ENCODE results near the gene NDOR1.

NDOR1 gene

DNA sequence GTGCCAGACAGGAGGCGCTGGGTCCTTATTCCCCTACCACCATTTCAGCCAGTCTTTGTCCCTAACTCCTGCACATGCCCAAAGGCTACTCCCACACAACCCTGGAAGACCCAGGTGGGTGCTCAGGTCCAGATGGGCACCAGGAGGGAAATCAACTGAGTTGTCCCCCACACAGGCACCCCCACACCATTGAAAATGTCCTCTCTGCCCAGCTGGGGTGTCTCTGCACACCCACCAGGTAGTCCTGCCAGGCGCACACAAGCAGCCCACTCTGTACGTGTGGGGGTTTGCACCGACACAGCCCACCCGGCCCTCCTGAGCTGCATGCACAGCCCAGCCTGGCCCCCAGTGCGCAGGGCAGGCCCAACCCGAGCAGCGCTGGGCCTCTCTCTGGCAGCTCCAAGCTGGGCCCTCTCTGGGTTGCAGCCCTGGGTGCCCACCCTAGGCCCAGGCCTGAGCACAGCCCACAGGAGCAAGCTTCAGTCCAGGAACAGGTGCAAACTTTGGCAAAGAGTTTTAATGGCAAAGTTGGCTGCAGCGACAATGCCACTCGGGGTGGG, 14.3 kb downstream of the NDOR1 start:
- DNase-seq (ENCODE audit: low spot score) (no peak), FAIRE-seq (no peak)

DNA sequence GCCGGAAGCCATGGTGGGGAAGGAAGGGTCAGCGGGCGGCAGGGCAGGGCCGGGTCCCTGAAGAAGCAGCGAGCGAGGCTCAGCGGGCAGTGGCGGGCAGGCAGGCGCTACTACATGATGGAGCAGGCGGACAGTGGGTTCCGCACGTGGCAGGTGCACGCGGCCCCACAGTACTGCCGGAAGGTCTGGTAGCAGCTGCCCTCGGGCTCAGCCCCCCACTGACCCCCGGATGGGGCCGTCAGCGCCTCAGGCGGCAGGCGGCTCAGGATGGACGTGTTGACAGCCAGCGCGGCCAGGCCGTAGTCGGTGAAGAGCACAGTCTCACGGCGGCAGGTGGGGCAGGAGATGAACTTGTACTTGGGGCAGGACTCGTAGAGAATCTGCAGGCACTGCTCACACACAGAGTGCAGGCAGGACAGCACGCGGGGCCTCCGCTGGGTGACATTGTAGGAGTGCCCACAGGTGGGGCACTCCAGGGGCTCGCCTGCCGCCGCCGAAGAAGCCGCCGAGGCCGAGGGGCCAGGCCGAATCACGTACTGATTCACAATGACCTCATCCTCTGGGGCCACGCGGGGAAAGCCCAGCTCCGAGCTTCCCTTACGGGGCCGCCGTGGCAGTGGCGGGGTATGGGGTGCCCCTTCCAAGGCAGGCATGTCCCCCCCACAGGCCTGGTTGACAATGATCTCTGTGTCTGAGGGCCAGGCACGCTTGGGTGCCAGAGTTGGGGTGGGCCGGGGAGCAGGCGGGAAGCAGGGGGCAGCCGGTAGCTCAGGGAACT, 15.0 kb downstream of the NDOR1 start:
- no peak for FAIRE-seq
- DNase-seq (ENCODE audit: low spot score): no peak

DNA sequence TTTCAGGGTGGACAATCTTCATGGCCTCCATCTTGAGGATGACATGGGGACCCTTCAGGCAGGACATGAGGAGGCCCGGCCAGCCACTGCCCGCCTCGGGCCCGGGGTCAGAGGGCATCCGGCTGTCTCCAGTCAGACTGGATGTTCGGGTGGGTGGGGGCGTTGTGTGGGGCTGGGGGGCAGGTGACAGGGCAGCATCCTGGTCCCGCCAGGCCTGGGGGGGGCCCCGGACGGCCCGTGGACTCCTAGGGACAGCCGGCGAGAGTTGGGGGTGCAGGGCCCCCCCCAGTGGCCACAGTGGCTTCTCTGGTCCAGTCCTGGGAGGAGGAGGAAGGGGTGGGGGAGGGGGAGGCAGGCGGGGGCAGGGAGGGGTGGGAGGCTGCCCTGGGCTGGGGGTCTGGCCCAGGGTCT, 15.6 kb downstream of the NDOR1 start:
- FAIRE-seq (no peak), DNase-seq (ENCODE audit: low spot score) (no peak)

DNA sequence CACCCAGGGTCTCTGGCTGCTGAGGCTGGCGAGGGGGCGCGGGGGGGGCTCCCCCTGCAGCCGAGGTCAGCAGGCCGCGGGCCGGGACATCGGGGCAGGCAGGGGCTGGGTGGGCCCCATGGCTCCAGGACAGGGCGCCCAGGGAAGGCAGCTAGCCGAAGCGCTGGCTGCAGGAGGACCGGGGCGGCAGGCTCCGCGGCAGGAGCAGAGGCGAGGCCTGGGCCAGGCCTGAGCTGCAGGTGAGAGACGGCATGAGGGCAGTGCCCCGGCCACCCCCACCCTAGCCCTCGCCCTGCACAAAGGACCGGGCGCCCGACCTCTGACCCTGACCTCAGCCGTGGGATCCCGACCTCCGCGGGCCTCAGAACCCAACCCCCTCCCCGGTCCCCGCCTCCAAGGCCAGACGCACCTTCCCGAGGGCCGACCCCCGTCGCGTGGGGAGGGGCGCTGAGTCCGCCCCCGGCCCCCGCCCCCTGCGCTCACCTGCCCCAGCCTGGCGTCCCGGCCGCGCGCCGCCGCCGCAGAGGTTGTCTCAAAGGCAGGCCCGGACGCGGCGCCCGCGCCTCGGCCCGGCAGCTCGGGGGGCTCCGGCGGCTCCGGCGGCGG, 16.1 kb downstream of the NDOR1 start:
- DNase-seq (ENCODE audit: low spot score) (no peak), FAIRE-seq (no peak)

DNA sequence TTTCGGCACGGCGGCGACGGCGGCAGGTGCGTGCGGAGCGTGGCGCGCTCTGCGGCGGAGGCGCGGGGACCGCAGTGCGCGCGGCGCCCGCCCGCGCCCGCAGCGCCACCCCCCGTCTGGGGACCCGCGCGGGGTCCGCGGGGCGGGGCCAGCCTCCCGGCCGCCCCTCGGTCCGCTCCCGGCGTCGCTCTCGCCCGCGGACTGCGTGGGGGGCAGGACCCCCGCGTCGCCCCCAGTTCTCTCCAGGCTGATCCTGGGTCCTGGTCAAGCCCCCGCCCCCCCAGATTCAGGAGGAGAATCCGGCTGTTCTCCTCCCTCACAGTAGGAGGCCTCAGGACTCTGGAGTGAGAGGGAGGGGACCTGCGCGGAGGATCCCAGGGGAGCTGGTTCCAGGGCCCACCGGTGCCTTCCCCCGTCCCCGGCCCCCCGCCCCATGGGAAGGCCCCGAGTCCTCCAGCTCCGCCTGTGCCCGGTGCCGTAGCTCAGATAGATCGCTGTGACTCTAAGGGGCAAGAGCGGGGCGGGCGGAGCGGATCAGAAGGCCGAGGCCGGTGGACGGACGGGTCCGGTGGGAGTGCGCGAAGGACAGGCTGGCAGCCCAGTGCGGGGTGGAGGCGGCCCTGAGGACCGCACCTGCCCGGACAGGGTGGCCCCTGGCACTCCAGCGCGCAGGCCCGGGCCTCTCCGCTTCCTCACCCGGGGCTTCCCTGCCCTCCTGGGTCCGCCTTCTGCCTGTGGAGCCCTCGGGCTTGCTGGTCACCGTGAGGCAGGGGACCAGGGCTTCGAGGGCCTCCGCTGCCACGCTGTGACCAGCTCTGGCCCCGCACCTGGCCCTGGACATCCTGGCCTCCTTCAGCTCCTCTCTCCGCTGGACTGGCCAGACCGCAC, 16.9 kb downstream of the NDOR1 start, which contains the start of gene RNF208:
TSS of gene RNF208 (minus strand) at position 51 of the 888 bp plus-strand sequence. CDS start 1,028 bp downstream, outside the sequence.
- FAIRE-seq: no peak
- DNase-seq (ENCODE audit: low spot score): no peak

DNA sequence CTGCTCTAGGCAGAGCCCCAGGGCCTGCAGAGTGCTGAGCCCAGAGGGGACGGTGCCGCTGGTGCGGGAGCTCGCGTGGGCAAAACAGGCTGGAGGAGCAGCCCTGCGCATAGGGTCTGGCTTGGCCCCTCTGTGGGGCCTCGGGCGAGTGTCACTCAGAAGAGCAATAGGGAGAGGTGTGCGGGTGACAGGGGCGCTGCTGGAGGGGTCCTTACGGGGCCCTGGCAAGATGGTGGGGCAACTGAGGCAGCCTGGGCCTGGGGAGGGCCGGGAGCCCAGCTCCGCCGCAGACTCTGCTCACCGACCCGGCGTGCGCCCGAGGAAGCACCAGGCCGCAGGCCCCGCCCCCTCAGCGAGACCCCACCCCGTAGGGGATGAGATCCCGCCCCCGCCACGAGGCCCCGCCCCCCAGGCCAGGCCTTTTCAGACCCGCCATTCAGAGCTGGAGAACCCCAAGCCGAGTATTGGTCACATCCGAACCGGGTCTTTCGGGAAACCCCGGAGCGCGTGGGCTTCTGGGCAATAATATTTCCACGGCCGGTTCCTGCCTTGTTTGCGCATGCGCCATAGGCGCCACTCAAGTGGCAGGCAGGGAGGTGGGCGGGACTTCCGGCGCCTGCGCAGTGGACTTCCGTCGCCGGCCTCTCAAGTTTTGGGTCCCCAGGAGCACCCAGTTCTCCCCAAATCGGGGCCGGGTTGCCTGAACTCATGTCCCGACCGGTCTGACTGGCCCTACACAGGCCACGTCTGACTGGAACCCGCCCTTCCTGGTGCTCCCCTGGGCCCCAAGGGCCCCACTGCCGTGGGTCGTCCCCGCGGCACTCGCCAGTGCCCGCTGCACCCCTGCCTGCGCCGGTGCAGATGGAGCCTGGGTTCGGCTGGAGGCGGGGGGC, 17.8 kb downstream of the NDOR1 start:
- FAIRE-seq: peak; percentile 91

DNA sequence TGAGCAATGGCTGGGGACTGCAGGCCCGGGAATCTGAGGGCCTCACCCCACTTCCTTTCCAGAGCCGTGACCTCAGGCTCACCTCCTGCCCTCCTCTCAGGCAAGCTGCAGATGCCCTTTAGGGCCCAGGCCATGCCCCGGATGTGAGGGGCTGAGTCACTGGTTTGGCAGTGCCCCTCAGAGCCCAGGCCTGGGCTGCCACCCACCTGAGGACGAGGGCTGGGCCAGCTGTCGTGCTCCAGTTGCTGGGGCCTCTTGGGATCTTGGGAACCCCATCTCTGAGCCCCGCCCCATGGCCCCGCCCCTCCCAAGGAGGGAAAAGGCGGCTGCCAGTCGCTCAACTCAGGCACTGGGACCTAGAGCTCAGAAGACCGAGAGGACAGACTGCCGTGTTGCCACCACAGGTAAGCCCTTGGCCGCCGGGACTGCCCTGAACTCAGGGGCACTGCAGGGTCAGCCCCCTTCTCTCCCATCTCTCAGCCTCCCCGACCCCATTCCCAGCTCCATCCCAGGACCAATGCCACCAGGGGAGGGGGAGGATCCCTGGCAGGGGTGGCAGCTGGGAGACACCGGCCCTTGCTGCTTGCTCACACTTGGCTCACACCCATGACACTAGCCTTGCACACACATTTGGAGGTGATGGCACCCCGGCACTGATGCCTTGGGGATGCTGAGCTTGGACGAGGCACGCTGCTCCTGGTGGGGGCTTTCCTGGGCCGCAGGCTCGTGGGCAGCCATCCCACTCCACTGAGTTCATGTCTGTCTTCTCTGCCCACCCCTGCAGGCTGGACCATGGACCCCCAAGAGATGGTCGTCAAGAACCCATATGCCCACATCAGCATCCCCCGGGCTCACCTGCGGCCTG, 19.6 kb downstream of the NDOR1 start, which contains the start of gene CYSRT1:
TSS of gene CYSRT1 (plus strand) at position 345 of the 865 bp plus-strand sequence. CDS start at position 793, 448 bp downstream.
- FAIRE-seq: no peak
- no peak for DNase-seq (ENCODE audit: low spot score)

More for the DNA sequence above, 17.8 kb downstream of the NDOR1 start:
- DNase-seq (ENCODE audit: low spot score): peak; percentile 93

DNA sequence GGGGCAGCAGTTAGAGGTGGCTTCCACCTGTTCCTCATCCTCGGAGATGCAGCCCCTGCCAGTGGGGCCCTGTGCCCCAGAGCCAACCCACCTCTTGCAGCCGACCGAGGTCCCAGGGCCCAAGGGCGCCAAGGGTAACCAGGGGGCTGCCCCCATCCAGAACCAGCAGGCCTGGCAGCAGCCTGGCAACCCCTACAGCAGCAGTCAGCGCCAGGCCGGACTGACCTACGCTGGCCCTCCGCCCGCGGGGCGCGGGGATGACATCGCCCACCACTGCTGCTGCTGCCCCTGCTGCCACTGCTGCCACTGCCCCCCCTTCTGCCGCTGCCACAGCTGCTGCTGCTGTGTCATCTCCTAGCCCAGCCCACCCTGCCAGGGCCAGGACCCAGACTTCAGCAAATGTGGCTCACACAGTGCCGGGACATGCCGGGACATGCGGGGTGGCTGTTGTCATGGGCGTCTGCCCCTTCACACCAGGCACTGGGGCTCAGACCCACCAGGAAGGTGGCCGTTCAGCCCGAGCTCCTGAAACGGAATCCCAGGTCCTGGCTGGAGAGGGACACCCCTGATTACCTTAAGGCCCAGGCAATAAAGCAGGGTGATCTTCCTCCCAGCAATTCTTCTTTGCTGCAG, 20.3 kb downstream of the NDOR1 start:
- FAIRE-seq (no peak), DNase-seq (ENCODE audit: low spot score) (no peak)

DNA sequence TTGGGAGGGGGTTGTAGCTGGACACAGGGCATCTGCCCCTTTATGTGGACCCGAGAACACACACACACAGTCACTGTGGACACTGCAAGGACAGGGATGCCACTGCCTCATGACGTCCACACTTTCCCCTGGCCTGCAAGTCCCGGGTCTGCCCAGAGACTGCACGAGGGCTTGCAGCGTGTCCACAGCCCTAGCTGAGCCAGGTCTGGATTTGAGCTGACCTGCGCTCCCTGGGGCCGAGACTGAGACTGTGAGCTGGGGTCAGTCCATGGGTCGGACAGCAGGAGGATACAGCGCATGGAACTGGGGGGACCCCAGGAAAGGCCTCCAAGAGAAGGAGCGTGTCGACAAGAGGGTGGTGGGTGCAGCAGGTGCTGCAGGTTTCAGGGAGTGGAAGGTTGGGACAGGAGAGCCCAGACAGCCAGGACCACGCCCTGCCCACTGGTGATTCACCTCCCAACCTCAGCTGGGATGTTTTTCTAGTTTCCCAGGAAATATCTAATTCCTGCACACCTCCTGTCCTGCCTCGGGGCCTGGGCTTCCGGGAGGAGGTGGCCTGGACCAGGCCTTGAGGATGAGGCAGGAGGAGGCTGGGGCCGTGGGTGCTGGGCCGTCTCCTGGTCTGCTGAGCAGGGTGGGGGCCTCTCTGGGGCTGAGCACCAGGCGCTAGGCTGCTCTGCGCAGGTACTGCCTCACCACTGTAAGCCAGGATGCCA, 21.0 kb downstream of the NDOR1 start:
- no peak for FAIRE-seq

DNA sequence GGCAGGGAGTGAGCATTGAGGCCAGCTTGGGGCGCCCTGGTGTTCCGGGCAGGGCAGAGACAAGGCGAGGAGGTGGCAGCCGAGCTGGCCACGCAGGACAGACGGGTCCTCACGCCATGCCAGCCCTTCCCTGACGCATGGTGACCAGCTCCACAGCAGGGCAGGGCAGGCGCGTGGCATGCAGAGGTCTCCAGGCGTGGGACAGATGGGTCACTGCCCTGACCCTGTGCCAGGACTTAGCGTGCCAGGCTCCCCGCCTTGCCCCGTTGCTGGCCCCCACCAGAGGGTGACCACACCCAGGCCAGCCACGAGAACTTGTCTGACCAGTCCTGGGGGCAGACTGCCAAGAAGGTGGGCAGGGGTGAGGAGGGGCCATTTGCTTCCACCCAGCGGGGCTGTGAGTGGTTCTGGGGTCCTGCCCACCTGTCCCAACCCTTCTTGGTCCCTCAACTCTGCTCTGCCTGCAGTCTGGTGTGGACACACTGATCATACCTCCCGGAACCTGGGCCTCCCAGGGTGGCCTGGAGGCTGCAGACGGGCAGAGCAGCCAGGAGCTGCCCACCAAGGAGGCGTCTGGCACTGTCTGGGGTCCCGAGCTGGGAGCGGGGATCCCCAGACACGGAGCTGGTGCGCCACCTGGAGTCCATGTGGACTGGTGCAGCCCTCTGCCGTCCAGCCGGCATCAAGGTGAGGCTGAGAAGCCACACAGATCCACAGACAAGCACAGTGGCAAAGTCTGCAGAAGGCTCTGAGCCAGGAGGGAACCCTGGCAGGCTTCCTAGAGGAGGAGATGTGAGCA, 21.8 kb downstream of the NDOR1 start, which contains the start of gene RNF224:
TSS of gene RNF224 (plus strand) at position 449 of the 799 bp plus-strand sequence. CDS start 834 bp downstream, outside the sequence.
- DNase-seq (ENCODE audit: low spot score): peak; percentile 68
- FAIRE-seq: peak; percentile 52

More for the DNA sequence above, 21.0 kb downstream of the NDOR1 start:
- DNase-seq (ENCODE audit: low spot score): peak; percentile 35

DNA sequence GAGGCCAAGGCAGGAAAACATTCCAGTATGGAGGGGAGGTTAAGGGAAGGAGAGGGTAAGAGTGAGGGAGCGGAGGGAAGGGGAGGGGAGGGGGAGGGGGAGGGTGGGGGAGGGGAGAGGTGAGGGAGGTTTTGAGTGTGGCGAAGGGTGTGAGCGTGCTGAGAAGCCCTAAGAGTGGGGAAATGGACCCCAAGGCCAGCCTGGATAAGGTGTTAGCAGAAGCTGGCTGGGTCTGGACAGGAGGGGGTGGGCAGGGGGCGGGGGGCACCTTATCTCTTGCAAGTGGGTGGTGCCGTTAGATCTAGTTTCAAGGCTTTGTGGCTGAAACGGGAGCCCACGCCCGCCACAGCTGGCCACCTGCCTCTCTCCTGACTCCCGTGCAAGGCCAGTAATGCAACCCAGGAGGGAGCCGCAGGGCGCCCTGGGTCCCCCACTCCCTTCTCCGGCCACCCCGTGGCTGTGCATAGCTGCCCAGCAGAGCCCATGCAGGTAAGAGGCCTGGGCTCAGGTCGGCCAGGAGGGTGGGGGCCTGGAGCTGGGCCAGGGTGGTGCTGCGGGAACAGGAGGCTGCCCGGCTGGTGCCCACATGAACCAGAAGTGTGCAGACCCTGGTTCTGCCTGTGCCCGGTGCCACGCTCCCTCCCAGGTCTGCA, 22.5 kb downstream of the NDOR1 start:
- no peak for DNase-seq (ENCODE audit: low spot score)
- no peak for FAIRE-seq

DNA sequence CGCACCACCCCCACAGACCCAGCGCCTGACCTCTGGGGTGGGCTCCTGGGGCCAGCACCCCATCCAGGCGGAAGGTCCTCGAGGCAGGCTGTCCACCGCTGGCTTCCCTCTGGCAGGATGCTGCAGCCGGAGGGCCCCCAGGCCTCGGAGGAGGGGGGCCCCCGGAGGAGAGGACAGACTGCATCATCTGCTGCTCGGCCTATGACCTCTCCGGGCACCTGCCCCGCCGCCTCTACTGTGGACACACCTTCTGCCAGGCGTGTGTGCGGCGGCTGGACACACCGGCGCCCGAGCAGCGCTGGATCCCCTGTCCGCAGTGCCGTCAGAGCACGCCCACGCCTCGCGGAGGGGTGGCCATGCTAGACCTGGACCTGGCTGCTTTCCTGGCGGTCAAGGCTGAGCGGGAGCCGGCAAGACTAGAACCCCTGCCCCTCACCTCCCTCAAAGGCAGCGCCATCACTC, 23.0 kb downstream of the NDOR1 start:
- DNase-seq (ENCODE audit: low spot score): no peak
- FAIRE-seq: no peak

DNA sequence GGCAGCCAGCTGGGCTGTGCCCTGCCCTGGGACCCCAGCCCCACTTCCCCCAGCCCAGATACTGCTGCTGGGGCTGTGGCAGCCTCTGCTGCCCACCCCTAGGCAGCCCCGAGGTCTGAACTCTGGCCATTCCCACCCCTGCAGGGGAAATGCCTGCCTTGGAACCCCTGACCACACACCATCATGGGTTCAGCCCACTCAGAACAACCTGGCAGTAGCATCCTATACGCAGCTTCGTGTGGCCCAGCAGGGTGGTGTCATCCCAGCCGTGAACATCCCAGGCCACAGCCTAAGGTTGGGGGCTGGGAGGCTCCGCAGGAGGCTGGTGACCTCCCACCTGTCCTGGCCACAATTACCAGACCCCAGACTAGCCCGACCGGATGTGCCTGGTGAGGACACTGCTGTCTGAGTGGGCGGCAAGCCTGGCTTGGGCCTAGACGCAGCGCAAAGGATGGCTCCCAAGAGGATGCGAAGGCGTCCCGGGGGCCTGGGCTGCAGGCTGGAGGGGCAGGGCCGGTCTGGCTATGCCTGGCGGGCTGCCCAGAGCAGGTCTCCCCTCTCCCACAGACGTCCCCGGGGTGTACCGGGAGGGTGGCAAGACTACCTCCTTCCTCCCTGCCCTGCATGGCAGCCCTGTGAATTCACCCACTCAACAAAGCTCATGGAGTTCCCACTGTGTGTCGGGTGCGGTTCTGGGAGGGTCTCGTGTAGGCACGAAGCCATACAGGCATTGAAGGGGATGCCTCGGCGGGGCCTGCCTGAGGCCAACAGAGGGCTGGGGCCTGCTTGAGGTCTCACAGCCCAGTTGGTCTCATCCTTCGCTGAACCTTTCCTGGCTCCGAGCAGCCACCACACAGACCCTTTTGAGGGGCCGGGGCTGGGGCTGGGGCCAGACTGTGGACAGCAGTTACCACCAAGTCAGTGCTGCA, 23.7 kb downstream of the NDOR1 start:
- FAIRE-seq: no peak
- no peak for DNase-seq (ENCODE audit: low spot score)

DNA sequence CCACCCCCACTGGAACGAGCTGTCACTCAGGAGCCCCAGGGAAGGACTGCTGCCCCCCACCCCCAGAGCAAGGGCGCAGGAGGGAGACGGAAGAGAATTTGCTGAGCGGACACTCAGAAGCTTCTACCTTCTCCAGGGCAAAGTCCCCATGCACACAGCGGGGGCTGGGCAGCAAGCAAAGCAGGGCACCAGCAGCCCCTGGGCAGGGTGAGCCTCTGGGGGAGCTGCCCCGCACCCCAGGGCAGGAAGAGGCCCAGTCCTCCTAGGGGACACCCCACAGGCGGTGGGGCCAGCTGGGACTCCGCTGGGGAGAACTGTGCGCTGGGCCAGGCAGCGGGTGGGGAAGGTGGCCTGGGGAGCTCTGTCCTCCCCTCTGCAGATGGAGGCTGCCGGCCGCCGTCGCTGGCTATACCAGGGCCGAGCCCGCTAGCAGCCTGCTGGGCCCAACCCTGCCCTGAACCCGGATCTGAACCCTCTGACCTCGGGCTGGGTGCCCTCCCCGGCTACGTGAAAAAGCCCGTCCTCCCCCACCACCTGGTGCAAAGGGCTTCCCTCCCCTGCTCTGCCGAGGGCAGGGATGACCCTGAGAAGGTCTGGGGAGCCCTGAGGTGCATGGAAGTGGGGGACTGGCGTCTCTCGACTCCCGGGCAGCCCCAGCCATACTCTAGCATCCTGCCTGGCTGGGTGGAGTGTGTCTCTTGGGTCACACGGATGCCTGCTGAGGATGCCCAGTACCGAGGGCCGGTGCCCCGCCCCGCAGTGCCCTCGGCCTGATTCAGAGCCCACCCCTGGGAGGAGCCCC, 24.6 kb downstream of the NDOR1 start:
- no peak for FAIRE-seq

More for the DNA sequence above, 24.6 kb downstream of the NDOR1 start:
- no peak for DNase-seq (ENCODE audit: low spot score)
